Osteoblast (primary cell): ENCODE results near the gene HYAL4. TPM values are rescaled to one million over a fixed set of nuclear protein-coding genes. Genes with fewer than 3 reads are reported as not detected.

Experiments
- DNase-seq: peaks from one replicate; pipeline ENCODE4 v3.0.0; 2011; ENCODE audit warnings: low spot score, mixed read lengths; ENCODE audit not compliant: insufficient read length; ENCODE audit errors: missing footprints
- H2AFZ ChIP-seq: 2 replicates; pipeline ENCODE4 v1.6.0; 2011; ENCODE audit warnings: mild to moderate bottlenecking, low read length
- H3K27ac ChIP-seq: 2 replicates; pipeline ENCODE4 v1.5.1; 2011; ENCODE audit warnings: mild to moderate bottlenecking, low read depth, low read length, moderate library complexity
- H3K27me3 ChIP-seq: 2 replicates; pipeline ENCODE4 v1.6.0; 2012; ENCODE audit warnings: mild to moderate bottlenecking, control low read depth, inconsistent platforms, low read length, moderate library complexity; ENCODE audit not compliant: insufficient read depth
- H3K36me3 ChIP-seq: 2 replicates; pipeline ENCODE4 v1.5.1; 2011; ENCODE audit warnings: mild to moderate bottlenecking, low read length, control low read depth, moderate library complexity; ENCODE audit not compliant: insufficient read depth
- H3K4me1 ChIP-seq: 2 replicates; pipeline ENCODE4 v1.5.1; 2011; ENCODE audit warnings: mild to moderate bottlenecking, low read length, control low read depth, moderate library complexity; ENCODE audit not compliant: insufficient read depth
- H3K4me2 ChIP-seq: 2 replicates; pipeline ENCODE4 v1.6.0; 2011; ENCODE audit warnings: mild to moderate bottlenecking, low read length; ENCODE audit not compliant: insufficient read depth
- H3K4me3 ChIP-seq: fragments of 200-600 bp; sonication (generic); 3 replicates; pipeline ENCODE4 v1.5.1; 2012; ENCODE audit warnings: mild to moderate bottlenecking, low read length, inconsistent platforms; ENCODE audit not compliant: insufficient read depth
- H3K79me2 ChIP-seq: 2 replicates; pipeline ENCODE4 v1.6.0; 2012; ENCODE audit warnings: mild to moderate bottlenecking, low read length, control low read depth, inconsistent platforms; ENCODE audit not compliant: insufficient read depth
- H3K9me3 ChIP-seq: 2 replicates; pipeline ENCODE4 v1.5.1; 2011; ENCODE audit warnings: low read depth, low read length, control low read depth
- H4K20me1 ChIP-seq: 2 replicates; pipeline ENCODE4 v1.6.0; 2012; ENCODE audit warnings: mild to moderate bottlenecking, low read length, control low read depth; ENCODE audit not compliant: insufficient read depth
- CTCF ChIP-seq: IDR thresholded peaks from 2 replicates; pipeline ENCODE4 v1.5.1; 2011; ENCODE audit warnings: mild to moderate bottlenecking, low read depth, low read length, moderate library complexity; ENCODE audit errors: extremely low read depth
- total RNA-seq: library from RNA; depleted of rRNA; stranded (reverse); fragments of >200 nt; gene quantifications from 2 replicates; pipeline ENCODE4 v1.2.3, GENCODE V29; 2012

Gene HYAL4
- total RNA-seq, 1 donor = not detected

- Histone ChIP-seq H3K27me3 (no peaks in the 10 kb centered on the region), H3K79me2 (no peaks in the 10 kb centered on the region), H3K4me2 (no peak overlapping the region), H4K20me1 (no peaks in the 10 kb centered on the region), H3K36me3 (no peaks in the 10 kb centered on the region), H3K4me1 (no peaks in the 10 kb centered on the region), H3K27ac (no peak overlapping the region), H3K9me3 (no peaks in the 10 kb centered on the region), H3K4me3 (no peak overlapping the region), H2AFZ (no peak overlapping the region)
- no peak for DNase-seq
- TF ChIP-seq CTCF = no peak
Measured at GRCh38 chr7:123901101-123901500, 56.1 kb downstream of the HYAL4 start.

- H3K9me3 ChIP-seq = no peaks in the 10 kb centered on the region
- no peak overlapping the region for H3K27ac ChIP-seq
- DNase-seq = no peak
- no peak overlapping the region for H3K4me2 ChIP-seq
- H3K27me3 ChIP-seq = no peaks in the 10 kb centered on the region
- no peak overlapping the region for H2AFZ ChIP-seq
- H4K20me1 ChIP-seq = no peaks in the 10 kb centered on the region
- no peaks in the 10 kb centered on the region for H3K4me1 ChIP-seq
- no peaks in the 10 kb centered on the region for H3K36me3 ChIP-seq
- no peak for TF ChIP-seq CTCF
- no peak overlapping the region for H3K4me3 ChIP-seq
- H3K79me2 ChIP-seq = no peaks in the 10 kb centered on the region
Measured at GRCh38 chr7:123905714-123906113, 60.7 kb downstream of the HYAL4 start.

GRCh38 chr7:123916240-123916724, 71.3 kb downstream of the HYAL4 start:
- Histone ChIP-seq H2AFZ (no peak overlapping the region), H3K36me3 (no peaks in the 10 kb centered on the region), H4K20me1 (no peaks in the 10 kb centered on the region), H3K4me3 (no peak overlapping the region), H3K9me3 (no peaks in the 10 kb centered on the region), H3K27ac (no peak overlapping the region), H3K27me3 (no peaks in the 10 kb centered on the region), H3K79me2 (no peaks in the 10 kb centered on the region), H3K4me1 (no peaks in the 10 kb centered on the region), H3K4me2 (no peak overlapping the region)
- no peak for TF ChIP-seq CTCF
- no peak for DNase-seq

- H3K79me2 ChIP-seq = no peaks in the 10 kb centered on the region
- H4K20me1 ChIP-seq = no peaks in the 10 kb centered on the region
- no peak for TF ChIP-seq CTCF
- no peak overlapping the region for H3K4me3 ChIP-seq
- H3K27ac ChIP-seq = no peak overlapping the region
- no peaks in the 10 kb centered on the region for H3K27me3 ChIP-seq
- no peak overlapping the region for H2AFZ ChIP-seq
- DNase-seq = no peak
- H3K4me1 ChIP-seq = no peaks in the 10 kb centered on the region
- no peak overlapping the region for H3K4me2 ChIP-seq
- H3K36me3 ChIP-seq = no peaks in the 10 kb centered on the region
- H3K9me3 ChIP-seq = no peaks in the 10 kb centered on the region
Measured at GRCh38 chr7:123917878-123918277, 72.9 kb downstream of the HYAL4 start.
